GM12892 (cell line): ENCODE measurements around the gene HDGF.

Source experiments
- POLR2A ChIP-seq: IDR thresholded peaks from 2 replicates; pipeline ENCODE4 v1.6.1; 2011; ENCODE audit warnings: low read depth, low read length, control low read depth
- POLR2AphosphoS5 ChIP-seq: IDR thresholded peaks from 2 replicates; pipeline ENCODE4 v1.6.1; 2011; ENCODE audit warnings: low read depth, low read length, control low read depth
- TAF1 ChIP-seq: IDR thresholded peaks from 2 replicates; pipeline ENCODE4 v1.6.1; 2011; ENCODE audit warnings: low read depth, mild to moderate bottlenecking, control low read depth, low read length, borderline replicate concordance

GRCh38 chr1:156751451-156751756 is at the start of gene HDGF:
- TF ChIP-seq POLR2A (0 out of 2 replicates have a peak, but pooled peaks have one; percentile 18), POLR2AphosphoS5 (no peak), TAF1 (no peak)
